Stomach (tissue), 4 donors: ENCODE results near the gene SETD1B.

Source experiments
- POLR2A ChIP-seq, 4 donors: fragments of 450-650 bp; IDR thresholded peaks; one replicate each; pipeline ENCODE4 v1.6.1; 2016; ENCODE audit warnings: antibody characterized with exemption in 4 of 4, control low read depth in 2 of 4, mild to moderate bottlenecking in 1 of 4, moderate library complexity in 1 of 4
- TF ChIP-seq, protein P1 (sequence below), 7 experiments: fragments of 450-650 bp in 4 of 7; fragments of 200-600 bp in 3 of 7; sonication (generic) in 3 of 7; IDR thresholded peaks; one replicate each; pipeline ENCODE4 v1.5.1; 2016 to 2019; ENCODE audit warnings: antibody characterized with exemption in 7 of 7, control low read depth in 2 of 7, mild to moderate bottlenecking in 1 of 7

DNA sequence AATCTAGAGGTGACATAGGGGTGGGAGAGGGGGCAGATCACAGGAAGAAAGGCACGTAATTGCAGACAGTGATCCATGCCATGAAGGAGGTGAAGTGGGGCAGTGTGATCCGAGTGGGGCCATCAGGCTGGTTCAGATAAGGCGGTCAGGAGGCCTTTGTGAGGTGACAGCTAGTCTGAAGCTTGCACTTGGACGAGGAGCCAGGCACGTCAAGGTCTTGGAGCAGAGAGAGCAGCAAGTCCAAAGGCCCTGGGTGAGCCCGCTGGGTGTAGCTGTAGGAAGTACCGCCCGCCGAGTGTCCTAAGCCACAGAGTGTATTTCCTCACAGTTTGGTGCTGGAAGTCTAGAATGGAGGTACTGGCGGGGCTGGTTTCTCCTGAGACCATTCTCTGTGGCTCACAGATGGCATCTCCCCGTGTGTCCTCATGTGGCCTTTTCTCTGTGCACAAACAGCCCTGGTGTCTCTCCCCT, 33.9 kb upstream of the SETD1B start:
- TF ChIP-seq POLR2A (IDR thresholded peaks at IDR 0.05), result no peak
- TF ChIP-seq, protein P1, sequence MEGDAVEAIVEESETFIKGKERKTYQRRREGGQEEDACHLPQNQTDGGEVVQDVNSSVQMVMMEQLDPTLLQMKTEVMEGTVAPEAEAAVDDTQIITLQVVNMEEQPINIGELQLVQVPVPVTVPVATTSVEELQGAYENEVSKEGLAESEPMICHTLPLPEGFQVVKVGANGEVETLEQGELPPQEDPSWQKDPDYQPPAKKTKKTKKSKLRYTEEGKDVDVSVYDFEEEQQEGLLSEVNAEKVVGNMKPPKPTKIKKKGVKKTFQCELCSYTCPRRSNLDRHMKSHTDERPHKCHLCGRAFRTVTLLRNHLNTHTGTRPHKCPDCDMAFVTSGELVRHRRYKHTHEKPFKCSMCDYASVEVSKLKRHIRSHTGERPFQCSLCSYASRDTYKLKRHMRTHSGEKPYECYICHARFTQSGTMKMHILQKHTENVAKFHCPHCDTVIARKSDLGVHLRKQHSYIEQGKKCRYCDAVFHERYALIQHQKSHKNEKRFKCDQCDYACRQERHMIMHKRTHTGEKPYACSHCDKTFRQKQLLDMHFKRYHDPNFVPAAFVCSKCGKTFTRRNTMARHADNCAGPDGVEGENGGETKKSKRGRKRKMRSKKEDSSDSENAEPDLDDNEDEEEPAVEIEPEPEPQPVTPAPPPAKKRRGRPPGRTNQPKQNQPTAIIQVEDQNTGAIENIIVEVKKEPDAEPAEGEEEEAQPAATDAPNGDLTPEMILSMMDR (IDR thresholded peaks at IDR 0.05), result no peak
